ENCODE results near the gene ANKS1B. TPM values are rescaled to one million over a fixed set of nuclear protein-coding genes. Genes with fewer than 3 reads are reported as not detected.

The ANKS1B gene
- total RNA-seq, 1 donor from 2014 or later: 2.3 TPM

- no peak overlapping the region for H3K27ac Mint-ChIP-seq (ENCODE audit: unreplicated experiment)
- DNase-seq (ENCODE audit: low spot score): no peak
- H3K36me3 Mint-ChIP-seq (ENCODE audit: low read depth): no peaks in the 10 kb centered on the region
- peaks cover 9% of the 10 kb centered on the region for H3K27me3 Mint-ChIP-seq (ENCODE audit: low read depth)
- H3K4me3 Mint-ChIP-seq (ENCODE audit: unreplicated experiment): no peak overlapping the region
- H3K4me1 Mint-ChIP-seq (ENCODE audit: low read depth): no peaks in the 10 kb centered on the region
- TF ChIP-seq CTCF (IDR thresholded peaks at IDR 0.05): no peak
- no peaks in the 10 kb centered on the region for H3K9me3 Mint-ChIP-seq (ENCODE audit: low read depth)
Observed at GRCh38 chr12:99431203-99431602, 553.5 kb downstream of the ANKS1B start.

GRCh38 chr12:99427104-99427503, 557.6 kb downstream of the ANKS1B start:
- Mint-ChIP-seq H3K27ac (ENCODE audit: unreplicated experiment) (no peak overlapping the region), H3K36me3 (ENCODE audit: low read depth) (no peaks in the 10 kb centered on the region)

GRCh38 chr12:99418379-99418778, 566.4 kb downstream of the ANKS1B start:
- Mint-ChIP-seq H3K27me3 (ENCODE audit: low read depth) (no peaks in the 10 kb centered on the region), H3K4me3 (ENCODE audit: unreplicated experiment) (no peak overlapping the region), H3K27ac (ENCODE audit: unreplicated experiment) (no peak overlapping the region), H3K4me1 (ENCODE audit: low read depth) (no peaks in the 10 kb centered on the region), H3K36me3 (ENCODE audit: low read depth) (no peaks in the 10 kb centered on the region), H3K9me3 (ENCODE audit: low read depth) (peaks cover 12% of the 10 kb centered on the region)
- no peak for TF ChIP-seq CTCF (IDR thresholded peaks at IDR 0.05)
- DNase-seq (ENCODE audit: low spot score): no peak

More at GRCh38 chr12:99427104-99427503, 557.6 kb downstream of the ANKS1B start:
- Mint-ChIP-seq H3K4me3 (ENCODE audit: unreplicated experiment) (no peak overlapping the region), H3K4me1 (ENCODE audit: low read depth) (no peaks in the 10 kb centered on the region), H3K9me3 (ENCODE audit: low read depth) (no peaks in the 10 kb centered on the region), H3K27me3 (ENCODE audit: low read depth) (peaks cover 9% of the 10 kb centered on the region)
- no peak for DNase-seq (ENCODE audit: low spot score)
- TF ChIP-seq CTCF (IDR thresholded peaks at IDR 0.05): no peak

GRCh38 chr12:99413751-99414150, 571.0 kb downstream of the ANKS1B start:
- no peak for DNase-seq (ENCODE audit: low spot score)
- no peaks in the 10 kb centered on the region for H3K4me1 Mint-ChIP-seq (ENCODE audit: low read depth)
- H3K27me3 Mint-ChIP-seq (ENCODE audit: low read depth): no peaks in the 10 kb centered on the region
- no peaks in the 10 kb centered on the region for H3K36me3 Mint-ChIP-seq (ENCODE audit: low read depth)
- no peak for TF ChIP-seq CTCF (IDR thresholded peaks at IDR 0.05)
- H3K4me3 Mint-ChIP-seq (ENCODE audit: unreplicated experiment): no peak overlapping the region
- no peak overlapping the region for H3K27ac Mint-ChIP-seq (ENCODE audit: unreplicated experiment)
- H3K9me3 Mint-ChIP-seq (ENCODE audit: low read depth): peaks cover 17% of the 10 kb centered on the region

- no peak for TF ChIP-seq CTCF (IDR thresholded peaks at IDR 0.05)
- DNase-seq (ENCODE audit: low spot score): no peak
- H3K4me1 Mint-ChIP-seq (ENCODE audit: low read depth): no peaks in the 10 kb centered on the region
Observed at GRCh38 chr12:99393763-99394162, 591.0 kb downstream of the ANKS1B start.

More at GRCh38 chr12:99393763-99394162, 591.0 kb downstream of the ANKS1B start:
- Mint-ChIP-seq H3K9me3 (ENCODE audit: low read depth) (no peaks in the 10 kb centered on the region), H3K27ac (ENCODE audit: unreplicated experiment) (no peak overlapping the region), H3K36me3 (ENCODE audit: low read depth) (no peaks in the 10 kb centered on the region), H3K27me3 (ENCODE audit: low read depth) (peaks cover 7% of the 10 kb centered on the region), H3K4me3 (ENCODE audit: unreplicated experiment) (no peak overlapping the region)
